Mesendoderm (in vitro differentiated cells): ENCODE data around the gene SQSTM1.

Experiments used
- DNase-seq: peaks from one replicate; pipeline ENCODE4 v3.0.0; 2013
- H2AK5ac ChIP-seq: 2 replicates; pipeline ENCODE4 v1.6.1; 2013; ENCODE audit warnings: low read length, inconsistent platforms
- H2BK120ac ChIP-seq: 2 replicates; pipeline ENCODE4 v1.6.1; 2013; ENCODE audit warnings: low read depth, mild to moderate bottlenecking, low read length, moderate library complexity, mixed read lengths
- H2BK15ac ChIP-seq: replicated peaks from 2 replicates; pipeline ENCODE4 v1.6.1; 2013; ENCODE audit warnings: low read depth, mild to moderate bottlenecking, moderate library complexity
- H2BK5ac ChIP-seq: 2 replicates; pipeline ENCODE4 v1.6.1; 2013; ENCODE audit warnings: low read length, inconsistent platforms
- H3K18ac ChIP-seq: 2 replicates; pipeline ENCODE4 v1.6.1; 2013; ENCODE audit warnings: mild to moderate bottlenecking, low read length, mixed read lengths
- H3K23ac ChIP-seq: one replicate; pipeline ENCODE4 v1.6.1; 2013; ENCODE audit warnings: low read length
- H3K27ac ChIP-seq: 2 replicates; pipeline ENCODE4 v1.5.1; 2013; ENCODE audit warnings: low read depth, mild to moderate bottlenecking, inconsistent platforms, low read length, moderate library complexity
- H3K27me3 ChIP-seq: 2 replicates; pipeline ENCODE4 v1.6.1; 2013; ENCODE audit warnings: low read length, control low read depth, mild to moderate bottlenecking, inconsistent platforms; ENCODE audit not compliant: insufficient read depth, poor library complexity
- H3K36me3 ChIP-seq: 2 replicates; pipeline ENCODE4 v1.6.1; 2013; ENCODE audit warnings: low read length, inconsistent platforms; ENCODE audit not compliant: control insufficient read depth, insufficient read depth
- H3K4ac ChIP-seq: one replicate; pipeline ENCODE4 v1.6.1; 2013; ENCODE audit warnings: low read depth, mild to moderate bottlenecking, low read length, moderate library complexity
- H3K4me1 ChIP-seq: 2 replicates; pipeline ENCODE4 v1.6.1; 2013; ENCODE audit warnings: low read depth, low read length, inconsistent platforms; ENCODE audit not compliant: control insufficient read depth
- H3K4me2 ChIP-seq: 2 replicates; pipeline ENCODE4 v1.6.1; 2013; ENCODE audit warnings: low read length
- H3K4me3 ChIP-seq: 2 replicates; pipeline ENCODE4 v1.5.1; 2013; ENCODE audit warnings: mild to moderate bottlenecking, low read length
- H3K56ac ChIP-seq: one replicate; pipeline ENCODE4 v1.6.1; 2013; ENCODE audit warnings: low read length
- H3K79me1 ChIP-seq: 2 replicates; pipeline ENCODE4 v1.6.1; 2013; ENCODE audit warnings: low read length, inconsistent platforms
- H3K79me2 ChIP-seq: 2 replicates; pipeline ENCODE4 v1.6.1; 2013; ENCODE audit warnings: mild to moderate bottlenecking, low read length; ENCODE audit not compliant: control insufficient read depth, insufficient read depth
- H3K9ac ChIP-seq: 2 replicates; pipeline ENCODE4 v1.6.1; 2013; ENCODE audit warnings: low read length, inconsistent platforms
- H4K5ac ChIP-seq: one replicate; pipeline ENCODE4 v1.6.1; 2013; ENCODE audit warnings: low read length
- H4K8ac ChIP-seq: one replicate; pipeline ENCODE4 v1.6.1; 2013; ENCODE audit warnings: low read depth, mild to moderate bottlenecking, control low read depth, low read length, moderate library complexity
- WGBS: extraction: QIAGEN DNeasy Blood & Tissue Kit; methylation state at CpG from one replicate; pipeline ENCODE4 v1.1.7; 2013; ENCODE audit warnings: low lambda C conversion rate, missing lambda C conversion rate; ENCODE audit not compliant: insufficient coverage; ENCODE audit errors: extremely low coverage; 5-methylcytosine and 5-hydroxymethylcytosine counted together

The SQSTM1 gene

DNA sequence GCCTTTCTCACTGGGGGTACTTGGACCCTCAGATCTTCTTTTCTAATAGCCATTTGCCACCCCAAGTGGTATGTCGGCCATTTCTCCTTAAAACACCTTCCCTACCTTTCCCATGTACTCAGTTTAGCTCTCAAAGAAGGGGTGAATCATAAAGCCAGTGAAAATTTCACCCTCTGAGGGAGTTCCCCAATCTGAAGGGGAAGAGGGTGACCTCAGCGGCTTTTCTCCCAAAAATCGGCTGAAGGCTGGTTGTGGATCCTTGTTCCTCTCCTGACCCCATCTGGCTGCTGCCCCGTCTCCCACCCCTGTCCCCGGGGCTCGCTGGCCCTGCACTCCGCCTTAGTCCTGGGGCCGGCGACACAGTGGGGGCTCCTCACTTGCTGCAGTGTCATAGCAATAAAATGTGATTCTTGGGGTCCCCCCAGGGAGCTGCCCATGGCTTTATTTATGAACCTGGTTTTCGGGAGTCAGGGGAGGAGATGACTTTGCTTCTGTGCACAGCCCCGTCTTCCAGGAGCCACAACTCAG is 44.2 kb upstream of the SQSTM1 start:
- DNase-seq: no peak
- Histone ChIP-seq H2BK120ac (no peak overlapping the region), H3K4me2 (no peak overlapping the region), H3K23ac (no peak overlapping the region), H2BK5ac (no peak overlapping the region), H3K4ac (no peak overlapping the region), H3K79me2 (no peaks in the 10 kb centered on the region), H3K36me3 (peaks cover 10% of the 10 kb centered on the region), H2AK5ac (no peak overlapping the region), H3K18ac (no peak overlapping the region), H3K56ac (no peak overlapping the region), H4K8ac (no peak overlapping the region), H3K27me3 (no peaks in the 10 kb centered on the region), H3K4me1 (no peaks in the 10 kb centered on the region), H3K79me1 (no peaks in the 10 kb centered on the region), H3K27ac (no peak overlapping the region), H2BK15ac (no peak overlapping the region), H3K9ac (no peak overlapping the region), H3K4me3 (no peak overlapping the region), H4K5ac (no peak overlapping the region)
- WGBS: no CpG with 5 or more reads among the region's 11 CpGs

GRCh38 chr5:179777456-179777855 is 43.2 kb upstream of the SQSTM1 start:
- no peak overlapping the region for H2AK5ac ChIP-seq
- H2BK15ac ChIP-seq: no peak overlapping the region
- no peaks in the 10 kb centered on the region for H3K4me1 ChIP-seq
- no peak overlapping the region for H2BK5ac ChIP-seq
- no peak overlapping the region for H3K9ac ChIP-seq
- H2BK120ac ChIP-seq: no peak overlapping the region
- H3K79me1 ChIP-seq: no peaks in the 10 kb centered on the region
- no peak overlapping the region for H4K5ac ChIP-seq
- H3K4me2 ChIP-seq: no peak overlapping the region
- no peak for DNase-seq
- H3K27me3 ChIP-seq: no peaks in the 10 kb centered on the region
- H4K8ac ChIP-seq: no peak overlapping the region
- H3K27ac ChIP-seq: no peak overlapping the region
- H3K23ac ChIP-seq: no peak overlapping the region
- H3K56ac ChIP-seq: no peak overlapping the region
- no CpG with 5 or more reads among the region's 10 CpGs for WGBS
- no peaks in the 10 kb centered on the region for H3K79me2 ChIP-seq
- no peak overlapping the region for H3K4ac ChIP-seq
- H3K4me3 ChIP-seq: no peak overlapping the region
- peaks cover 6% of the 10 kb centered on the region for H3K36me3 ChIP-seq
- no peak overlapping the region for H3K18ac ChIP-seq

GRCh38 chr5:179777909-179778308 is 42.8 kb upstream of the SQSTM1 start:
- Histone ChIP-seq H3K9ac (no peak overlapping the region), H3K18ac (no peak overlapping the region), H2BK15ac (no peak overlapping the region), H3K27me3 (no peaks in the 10 kb centered on the region), H3K23ac (no peak overlapping the region), H3K4me3 (no peak overlapping the region), H3K79me2 (no peaks in the 10 kb centered on the region), H3K56ac (no peak overlapping the region), H2AK5ac (no peak overlapping the region), H3K27ac (no peak overlapping the region), H2BK120ac (no peak overlapping the region), H4K5ac (no peak overlapping the region), H3K79me1 (no peaks in the 10 kb centered on the region), H4K8ac (no peak overlapping the region), H3K4me2 (no peak overlapping the region), H3K36me3 (peaks cover 6% of the 10 kb centered on the region), H2BK5ac (no peak overlapping the region), H3K4ac (no peak overlapping the region), H3K4me1 (no peaks in the 10 kb centered on the region)
- DNase-seq: no peak
- WGBS: no CpG with 5 or more reads among the region's 9 CpGs

GRCh38 chr5:179778591-179778990 is 42.1 kb upstream of the SQSTM1 start:
- Histone ChIP-seq H3K27me3 (no peaks in the 10 kb centered on the region), H3K4me2 (no peak overlapping the region), H3K4ac (no peak overlapping the region), H3K36me3 (peaks cover 5% of the 10 kb centered on the region), H3K79me1 (no peaks in the 10 kb centered on the region), H3K56ac (no peak overlapping the region), H3K27ac (no peak overlapping the region), H2BK15ac (no peak overlapping the region), H3K18ac (no peak overlapping the region), H3K23ac (no peak overlapping the region), H2BK120ac (no peak overlapping the region), H4K5ac (no peak overlapping the region), H3K4me3 (no peak overlapping the region), H2AK5ac (no peak overlapping the region), H3K9ac (no peak overlapping the region), H4K8ac (no peak overlapping the region), H3K79me2 (no peaks in the 10 kb centered on the region), H2BK5ac (no peak overlapping the region), H3K4me1 (no peaks in the 10 kb centered on the region)
- no CpG with 5 or more reads among the region's 5 CpGs for WGBS
- no peak for DNase-seq

DNA sequence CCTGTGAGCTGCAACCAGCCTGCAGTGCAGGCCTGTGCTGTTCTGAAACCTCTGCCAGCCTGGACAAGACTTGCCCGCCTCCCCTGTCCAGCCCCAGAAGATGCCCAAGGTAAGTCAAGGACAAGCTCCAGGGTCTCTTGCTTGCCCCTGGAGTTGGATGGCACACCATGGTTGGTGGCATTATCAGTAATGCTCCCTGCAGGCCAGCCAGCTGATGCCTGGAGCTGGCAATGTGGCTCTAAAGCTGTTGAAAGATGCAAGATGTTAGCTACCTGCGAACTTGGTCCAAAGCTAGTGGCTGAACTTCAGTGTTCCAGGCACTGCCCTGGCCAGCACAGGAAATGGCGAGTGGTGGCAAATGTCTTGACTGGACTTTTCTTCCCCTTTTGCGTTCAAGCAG is 40.9 kb upstream of the SQSTM1 start:
- no CpG with 5 or more reads among the region's 4 CpGs for WGBS
- Histone ChIP-seq H2BK15ac (no peak overlapping the region), H3K4me2 (no peak overlapping the region), H3K23ac (no peak overlapping the region), H3K79me1 (no peaks in the 10 kb centered on the region), H4K5ac (no peak overlapping the region), H3K9ac (no peak overlapping the region), H3K4me3 (no peak overlapping the region), H2BK120ac (no peak overlapping the region), H2AK5ac (no peak overlapping the region), H3K27ac (no peak overlapping the region), H2BK5ac (no peak overlapping the region), H3K36me3 (peaks cover 2% of the 10 kb centered on the region), H3K79me2 (no peaks in the 10 kb centered on the region), H3K27me3 (no peaks in the 10 kb centered on the region), H3K18ac (no peak overlapping the region), H4K8ac (no peak overlapping the region), H3K56ac (no peak overlapping the region), H3K4ac (no peak overlapping the region), H3K4me1 (no peaks in the 10 kb centered on the region)
- DNase-seq: no peak

DNA sequence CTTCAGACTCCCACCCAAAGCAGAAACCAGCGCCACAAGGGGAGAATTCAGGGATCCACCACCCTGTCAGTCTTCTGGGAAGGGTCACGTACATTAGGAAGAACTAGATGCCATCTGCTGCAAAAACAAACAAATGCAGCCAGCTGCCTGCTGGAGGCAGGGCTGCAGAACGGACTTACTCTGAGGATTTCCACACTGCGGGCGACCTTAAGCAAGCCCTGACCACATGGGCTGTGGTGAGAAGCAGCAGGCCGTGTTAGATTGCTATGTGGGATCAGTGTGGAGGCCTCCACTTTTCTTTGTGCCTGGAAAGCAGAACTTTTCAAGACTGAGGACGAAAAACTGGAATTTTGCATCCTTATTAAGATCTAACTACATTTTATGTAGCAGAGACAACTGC is 40.3 kb upstream of the SQSTM1 start:
- H4K8ac ChIP-seq: no peak overlapping the region
- no peak overlapping the region for H4K5ac ChIP-seq
- H2BK120ac ChIP-seq: no peak overlapping the region
- H3K56ac ChIP-seq: no peak overlapping the region
- H2AK5ac ChIP-seq: no peak overlapping the region
- H2BK15ac ChIP-seq: no peak overlapping the region
- no peaks in the 10 kb centered on the region for H3K27me3 ChIP-seq
- H3K4me3 ChIP-seq: no peak overlapping the region
- no peak overlapping the region for H3K18ac ChIP-seq
- H3K79me1 ChIP-seq: no peaks in the 10 kb centered on the region
- peaks cover 2% of the 10 kb centered on the region for H3K36me3 ChIP-seq
- H3K23ac ChIP-seq: no peak overlapping the region
- H2BK5ac ChIP-seq: no peak overlapping the region
- no peak overlapping the region for H3K4me2 ChIP-seq
- no peak overlapping the region for H3K4ac ChIP-seq
- H3K27ac ChIP-seq: no peak overlapping the region
- no CpG with 5 or more reads among the region's 7 CpGs for WGBS
- H3K4me1 ChIP-seq: no peaks in the 10 kb centered on the region
- H3K9ac ChIP-seq: no peak overlapping the region
- no peaks in the 10 kb centered on the region for H3K79me2 ChIP-seq
- DNase-seq: no peak
